Activated naive CD8-positive, alpha-beta T cell treated with anti-CD3 and anti-CD28 coated beads, Interleukin-2, amount 50 U/mL, for 16 hours (primary cell): ENCODE data around the gene PNO1.
"Not testable (repeated sequence)": the region's sequence is repeated elsewhere in the genome, so short reads cannot be mapped to it uniquely, and the experiment has no call there.

ENCODE experiments used
- DNase-seq: peaks from one replicate; pipeline ENCODE4 v3.0.0-alpha.2; 2020; ENCODE audit warnings: low read depth, low spot score

Gene PNO1

DNA sequence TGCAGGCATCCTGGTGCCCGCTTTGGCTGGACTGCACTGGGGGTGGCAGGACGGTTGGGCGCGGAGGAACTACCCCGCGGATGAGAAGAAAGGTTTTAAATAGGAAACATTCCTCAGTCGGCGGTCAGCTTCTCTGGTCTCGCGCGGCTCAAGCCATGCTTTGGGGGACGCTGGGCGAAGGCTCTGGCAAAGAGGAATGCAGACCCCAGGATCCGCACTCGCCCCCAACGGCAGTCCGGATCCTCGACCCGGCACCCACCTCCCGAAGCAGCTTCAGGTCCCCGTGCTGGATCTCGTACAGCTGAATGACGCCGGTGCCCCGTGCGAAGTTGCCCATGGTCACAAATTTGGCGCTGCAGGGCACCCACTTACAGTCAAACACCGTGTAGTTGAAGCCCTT, 686 bp upstream of the PNO1 start:
- no peak for DNase-seq

DNA sequence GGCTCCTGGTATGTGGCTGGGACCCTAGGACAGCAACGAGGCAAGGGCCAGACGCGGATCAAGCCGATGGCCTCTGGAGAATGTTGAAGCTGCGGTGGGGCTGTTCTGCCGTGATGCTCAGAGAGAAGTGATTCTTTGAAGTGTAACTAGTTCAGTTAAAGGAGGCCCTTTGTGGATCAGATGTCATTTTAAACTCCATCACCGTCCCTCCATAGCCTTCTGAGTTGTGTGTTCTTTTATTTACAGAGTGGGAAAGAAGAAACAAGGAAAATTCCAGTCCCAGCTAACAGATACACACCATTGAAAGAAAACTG, 403 bp downstream of the PNO1 start:
- DNase-seq: no peak

- no peak for DNase-seq
Observed at GRCh38 chr2:68163641-68164040, 6.0 kb downstream of the PNO1 start.

GRCh38 chr2:68167186-68167585, 9.5 kb downstream of the PNO1 start:
- no peak for DNase-seq

DNA sequence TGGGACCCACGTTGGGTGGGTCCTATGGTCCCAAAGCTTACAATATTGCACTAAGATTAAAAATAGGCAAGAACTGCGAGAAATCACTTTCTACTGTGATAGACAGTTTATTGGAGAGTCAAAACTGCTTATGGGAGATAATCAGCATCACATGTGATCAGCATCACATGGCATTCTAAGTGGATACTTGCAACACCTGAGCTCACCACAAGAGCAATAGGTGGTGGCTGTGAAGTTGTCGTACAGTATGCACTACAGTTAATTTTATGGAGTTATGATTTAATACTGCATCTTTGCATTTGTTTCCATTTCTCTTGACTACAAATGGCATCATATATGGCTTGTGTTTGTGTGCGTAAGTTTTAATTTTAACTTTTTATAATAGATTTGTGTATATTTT, 11.6 kb downstream of the PNO1 start:
- no peak for DNase-seq

GRCh38 chr2:68171146-68171545, 13.5 kb downstream of the PNO1 start:
- no peak for DNase-seq

DNA sequence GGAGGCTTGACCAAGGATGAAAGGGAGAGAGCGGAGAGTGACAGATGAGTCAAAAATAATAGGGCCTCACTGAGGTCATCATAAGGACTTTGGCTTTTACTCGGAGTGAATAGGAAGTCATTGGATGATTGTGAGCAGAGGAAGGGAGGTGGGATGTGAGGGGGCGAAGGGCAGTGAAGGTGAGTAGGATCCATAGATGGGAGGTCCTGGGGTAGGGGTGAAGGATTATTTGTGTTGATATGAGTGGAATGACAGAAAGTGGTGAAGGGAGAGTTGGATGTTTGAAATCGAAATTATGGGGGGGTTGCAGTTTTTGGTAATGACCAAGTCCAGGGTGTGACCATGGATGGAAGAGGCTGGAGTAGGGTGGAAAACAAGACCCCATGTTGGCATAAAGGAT, 14.0 kb downstream of the PNO1 start:
- DNase-seq: no peak

GRCh38 chr2:68172521-68172920, 14.8 kb downstream of the PNO1 start:
- no peak for DNase-seq

DNA sequence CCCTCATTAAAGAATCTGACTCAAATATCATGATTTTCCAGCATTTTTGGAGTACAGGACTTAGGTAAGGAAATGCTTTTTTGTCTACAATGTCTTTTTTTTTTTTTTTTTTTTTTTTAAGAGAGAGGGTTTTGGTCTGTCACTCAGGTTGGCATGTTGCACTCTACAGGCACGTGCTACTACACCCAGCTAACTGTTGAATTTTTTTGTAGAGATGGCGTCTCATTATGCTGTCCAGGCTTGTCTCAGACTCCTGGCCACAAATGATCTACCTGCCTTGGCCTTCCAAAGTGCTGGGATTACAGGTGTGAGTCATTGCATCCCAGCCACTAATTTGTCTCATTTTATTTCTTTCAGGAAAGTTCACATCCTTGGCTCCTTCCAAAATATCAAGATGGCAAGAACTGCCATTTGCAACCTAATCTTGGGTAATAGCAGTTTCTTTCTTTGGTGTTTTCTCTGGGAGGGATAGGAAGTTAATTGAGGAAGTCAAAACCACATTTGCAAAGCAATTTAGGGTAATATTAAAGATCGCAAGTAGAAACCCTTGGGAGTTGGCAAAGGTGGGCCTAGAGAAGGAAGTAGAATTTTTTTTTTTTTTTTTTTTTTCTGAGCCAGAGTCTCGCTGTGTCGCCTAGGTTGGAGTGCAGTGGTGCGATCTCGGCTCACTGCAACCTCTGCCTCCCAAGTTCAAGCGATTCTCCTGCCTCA, 15.5 kb downstream of the PNO1 start:
- DNase-seq: no peak

- DNase-seq: not testable (repeated sequence)
Observed at GRCh38 chr2:68175210-68175609, 17.5 kb downstream of the PNO1 start.

- DNase-seq: no peak
Observed at GRCh38 chr2:68176657-68177056, 19.0 kb downstream of the PNO1 start.

DNA sequence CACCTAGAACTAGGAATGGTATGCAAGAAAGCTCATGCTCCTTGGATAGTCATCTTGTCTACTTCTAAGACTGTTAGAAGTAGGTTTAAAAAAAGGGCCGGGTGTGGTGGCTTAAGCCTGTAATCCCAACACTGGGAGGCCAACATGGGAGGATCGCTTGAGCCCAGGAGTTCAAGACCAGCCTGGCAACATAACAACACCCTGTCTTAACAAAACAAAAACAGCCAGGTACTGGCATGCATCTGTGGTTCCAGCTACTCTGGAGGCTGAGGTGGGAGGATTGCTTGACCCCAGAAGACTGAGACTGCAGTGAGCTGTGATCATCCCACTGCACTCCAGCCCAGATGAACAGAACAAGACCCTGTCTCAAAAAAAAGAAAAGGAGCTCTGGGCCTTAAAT, 19.9 kb downstream of the PNO1 start:
- no peak for DNase-seq

GRCh38 chr2:68178432-68178831, 20.7 kb downstream of the PNO1 start:
- DNase-seq: no peak

- no peak for DNase-seq
Observed at GRCh38 chr2:68178954-68179627, 21.4 kb downstream of the PNO1 start.

- DNase-seq: no peak
Observed at GRCh38 chr2:68182902-68183301, 25.2 kb downstream of the PNO1 start.

DNA sequence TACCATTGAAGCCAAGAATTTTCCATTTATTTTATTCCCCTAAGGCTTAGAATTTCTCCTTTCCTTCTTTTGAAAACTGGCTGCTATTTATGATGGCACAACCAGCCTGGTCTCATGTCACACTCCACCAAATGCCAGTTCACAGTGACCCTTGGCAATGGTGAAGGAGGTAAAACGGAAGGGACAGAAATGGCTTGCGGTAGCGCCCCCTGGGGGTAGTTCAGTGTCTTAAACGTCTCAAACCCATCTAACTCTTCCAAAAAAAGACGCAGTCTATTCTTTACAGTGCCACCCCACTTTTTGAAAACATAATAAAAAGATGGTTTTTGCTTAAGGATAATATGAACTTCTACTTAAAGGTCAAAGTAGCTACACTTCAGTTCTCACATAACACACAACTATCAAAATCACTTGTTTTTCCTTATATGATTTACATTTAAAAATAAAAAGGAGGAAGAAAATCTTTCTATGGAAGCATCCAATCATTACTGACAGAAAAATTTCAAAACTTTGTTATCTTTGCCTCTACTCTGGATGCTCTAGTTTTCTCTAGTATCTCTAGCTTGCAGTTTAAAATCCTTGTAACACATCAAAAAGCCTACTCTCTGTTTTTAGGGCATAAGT, 28.0 kb downstream of the PNO1 start:
- peak; percentile 23 for DNase-seq

- no peak for DNase-seq
Observed at GRCh38 chr2:68187329-68187728, 29.6 kb downstream of the PNO1 start.

- DNase-seq: no peak
Observed at GRCh38 chr2:68188831-68189230, 31.1 kb downstream of the PNO1 start.

DNA sequence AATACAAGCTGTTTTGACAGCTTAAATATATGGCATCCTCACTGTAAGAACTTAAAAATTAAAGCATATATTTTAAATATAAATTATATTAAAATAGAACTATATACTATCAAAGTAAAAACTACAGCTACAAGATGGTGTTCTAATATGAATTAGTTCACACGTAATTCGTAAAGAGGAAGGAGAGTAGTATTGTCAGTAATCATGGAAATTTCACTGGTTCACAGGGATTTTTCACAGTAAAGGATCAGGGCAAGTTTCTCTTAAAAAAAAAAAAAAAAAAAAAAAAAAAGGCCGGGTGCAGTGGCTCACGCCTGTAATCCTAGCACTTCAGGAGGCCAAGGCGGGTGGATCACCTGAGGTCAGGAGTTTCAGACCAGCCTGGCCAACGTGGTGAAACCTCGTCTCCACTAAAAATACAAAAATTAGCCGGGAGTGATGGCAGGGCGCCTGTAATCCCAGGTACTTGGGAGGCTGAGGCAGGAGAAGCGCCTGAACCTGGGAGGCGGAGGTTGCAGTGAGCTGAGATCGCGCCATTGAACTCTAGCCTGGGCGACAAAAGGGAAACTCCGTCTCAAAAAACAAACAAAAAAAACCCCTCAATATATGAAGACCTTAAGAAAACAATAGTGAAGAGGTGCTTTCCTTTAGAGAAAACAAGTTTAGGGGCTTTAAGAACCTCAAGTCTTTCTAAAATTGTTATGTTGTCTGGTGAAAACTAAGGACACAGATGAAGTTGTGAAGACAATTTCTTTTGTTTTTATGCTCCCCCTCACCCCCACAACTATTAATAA, 32.5 kb downstream of the PNO1 start:
- DNase-seq: no peak

GRCh38 chr2:68190991-68191731, 33.5 kb downstream of the PNO1 start:
- no peak for DNase-seq

DNA sequence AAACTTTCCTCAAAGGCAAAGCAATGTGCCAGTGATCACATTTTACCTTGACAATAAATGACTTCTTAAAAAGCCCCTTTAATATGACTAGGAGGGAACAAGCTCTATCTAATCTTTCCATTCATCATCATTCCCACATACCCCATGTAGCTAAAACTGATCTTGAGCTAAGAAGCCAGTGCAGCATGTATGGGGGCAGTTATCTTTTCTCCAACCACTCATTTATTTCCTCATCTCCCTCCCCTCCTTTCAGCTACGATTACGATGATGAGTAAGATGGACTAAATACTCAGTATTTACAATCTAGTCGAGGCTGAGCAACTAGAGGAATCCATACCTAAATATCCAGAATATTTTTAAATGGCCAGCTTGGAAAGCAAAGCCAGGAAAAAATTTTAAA, 35.5 kb downstream of the PNO1 start:
- no peak for DNase-seq
